Fibroblast of skin of back (primary cell): Measurements from ENCODE around the gene MTRF1.
"Not testable (repeated sequence)": the region's sequence is repeated elsewhere in the genome, so short reads cannot be mapped to it uniquely, and the experiment has no call there.

Source experiments
- DNase-seq: peaks from one replicate; pipeline ENCODE4 v3.0.0-alpha.2; 2013

The MTRF1 gene

DNA sequence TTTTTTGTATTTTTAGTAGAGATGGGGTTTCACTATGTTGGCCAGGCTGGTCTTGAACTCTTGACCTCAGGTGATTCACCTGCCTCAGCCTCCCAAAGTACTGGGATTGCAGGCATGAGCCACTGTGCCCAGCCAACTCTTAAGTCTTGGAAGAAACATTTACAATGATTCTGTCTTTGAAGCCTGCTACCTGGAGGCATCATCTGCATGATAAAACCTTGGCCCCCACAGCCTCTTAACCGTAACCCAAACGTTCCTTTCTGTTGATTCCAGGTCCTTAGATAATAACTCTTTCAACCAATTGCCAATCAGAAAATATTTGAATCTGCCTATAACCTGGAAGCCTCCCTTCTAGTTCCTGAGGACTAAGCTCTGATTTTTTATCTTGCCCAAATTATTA lies 15.8 kb upstream of the MTRF1 start:
- not testable (repeated sequence) for DNase-seq

- DNase-seq, result no peak
Measured at GRCh38 chr13:41276824-41277223, 13.4 kb upstream of the MTRF1 start.

GRCh38 chr13:41274881-41275280 lies 11.5 kb upstream of the MTRF1 start:
- no peak for DNase-seq

GRCh38 chr13:41273831-41274441 lies 10.6 kb upstream of the MTRF1 start:
- DNase-seq, result no peak

- no peak for DNase-seq
Measured at GRCh38 chr13:41271456-41272285, 8.3 kb upstream of the MTRF1 start.

GRCh38 chr13:41268764-41269163 lies 5.4 kb upstream of the MTRF1 start:
- peak; percentile 34 for DNase-seq

GRCh38 chr13:41267106-41267505 lies 3.7 kb upstream of the MTRF1 start:
- DNase-seq, result no peak

DNA sequence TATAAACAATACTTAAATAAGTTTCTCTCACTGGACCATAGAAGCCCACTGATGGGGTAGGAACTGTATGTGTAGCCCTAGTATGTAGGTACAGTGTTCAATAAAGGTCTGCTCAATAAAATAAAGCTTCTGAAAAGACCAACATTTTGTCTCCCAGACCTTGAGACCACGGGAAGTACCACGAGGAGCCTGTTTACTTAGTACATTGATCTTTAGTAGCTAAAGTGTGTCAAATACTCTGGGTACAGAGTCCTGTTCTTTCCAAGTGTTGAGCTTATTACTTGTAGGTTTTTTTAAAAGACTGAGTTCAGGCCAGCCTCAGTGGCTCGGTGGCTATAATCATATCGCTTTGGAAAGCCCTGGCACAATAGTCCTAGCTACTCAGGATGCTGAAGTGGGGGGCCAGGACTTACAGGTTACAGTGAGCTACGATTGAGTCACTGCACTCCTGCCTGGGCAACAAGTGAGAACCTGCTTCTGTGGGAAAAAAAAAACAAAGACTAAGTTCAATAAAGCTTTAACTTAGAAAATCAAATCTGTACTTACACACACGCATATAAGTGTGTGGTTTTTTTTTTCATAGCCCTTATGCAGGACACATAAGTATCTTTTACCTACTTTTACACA lies 3.4 kb downstream of the MTRF1 start:
- no peak for DNase-seq

- no peak for DNase-seq
Measured at GRCh38 chr13:41257535-41257934, 5.8 kb downstream of the MTRF1 start.

DNA sequence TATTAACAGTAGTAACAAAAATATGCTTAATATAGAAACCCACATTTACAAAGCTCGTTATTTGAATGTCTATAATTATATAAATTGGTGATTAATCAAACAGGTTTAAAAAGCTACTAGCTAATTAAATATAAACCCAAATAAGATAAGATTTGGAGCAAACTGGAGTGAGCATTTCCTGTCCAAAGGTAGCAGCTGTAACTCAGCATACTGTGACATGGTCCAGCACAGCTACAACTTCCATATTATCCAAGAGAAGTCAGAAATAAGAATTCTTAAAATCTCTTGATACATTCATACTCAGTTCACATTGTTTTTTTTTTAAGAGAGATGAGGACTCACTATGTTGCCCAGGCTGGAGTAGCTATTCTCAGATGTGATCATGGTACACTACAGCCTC lies 8.5 kb downstream of the MTRF1 start:
- no peak for DNase-seq

GRCh38 chr13:41250993-41251392 lies 12.4 kb downstream of the MTRF1 start:
- no peak for DNase-seq

- DNase-seq, result no peak
Measured at GRCh38 chr13:41246969-41247680, 16.3 kb downstream of the MTRF1 start.

- DNase-seq, result no peak
Measured at GRCh38 chr13:41244556-41244955, 18.8 kb downstream of the MTRF1 start.

GRCh38 chr13:41241626-41242025 lies 21.8 kb downstream of the MTRF1 start:
- DNase-seq, result no peak

- no peak for DNase-seq
Measured at GRCh38 chr13:41236369-41236768, 27.0 kb downstream of the MTRF1 start.

- DNase-seq, result no peak
Measured at GRCh38 chr13:41232578-41233480, 30.5 kb downstream of the MTRF1 start.

DNA sequence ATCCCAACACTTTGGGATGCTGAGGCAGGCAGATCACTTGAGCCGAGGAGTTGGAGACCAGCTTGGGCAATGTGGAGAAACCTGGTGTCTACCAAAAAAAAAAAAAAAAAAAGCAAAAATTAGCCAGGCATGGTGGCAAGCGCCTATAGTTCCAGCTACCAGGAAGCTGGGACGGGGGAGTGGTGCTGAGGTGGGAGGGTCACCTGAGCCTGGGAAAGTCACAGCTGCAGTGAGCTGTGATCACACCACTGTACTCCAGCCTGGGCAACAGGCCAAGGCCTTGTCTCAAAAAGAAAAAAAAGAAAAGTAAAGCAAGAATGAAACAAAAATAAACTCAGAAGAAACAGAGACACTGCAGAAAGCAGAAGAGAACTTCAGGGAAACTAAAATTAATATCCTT lies 31.6 kb downstream of the MTRF1 start:
- peak; percentile 20 for DNase-seq

DNA sequence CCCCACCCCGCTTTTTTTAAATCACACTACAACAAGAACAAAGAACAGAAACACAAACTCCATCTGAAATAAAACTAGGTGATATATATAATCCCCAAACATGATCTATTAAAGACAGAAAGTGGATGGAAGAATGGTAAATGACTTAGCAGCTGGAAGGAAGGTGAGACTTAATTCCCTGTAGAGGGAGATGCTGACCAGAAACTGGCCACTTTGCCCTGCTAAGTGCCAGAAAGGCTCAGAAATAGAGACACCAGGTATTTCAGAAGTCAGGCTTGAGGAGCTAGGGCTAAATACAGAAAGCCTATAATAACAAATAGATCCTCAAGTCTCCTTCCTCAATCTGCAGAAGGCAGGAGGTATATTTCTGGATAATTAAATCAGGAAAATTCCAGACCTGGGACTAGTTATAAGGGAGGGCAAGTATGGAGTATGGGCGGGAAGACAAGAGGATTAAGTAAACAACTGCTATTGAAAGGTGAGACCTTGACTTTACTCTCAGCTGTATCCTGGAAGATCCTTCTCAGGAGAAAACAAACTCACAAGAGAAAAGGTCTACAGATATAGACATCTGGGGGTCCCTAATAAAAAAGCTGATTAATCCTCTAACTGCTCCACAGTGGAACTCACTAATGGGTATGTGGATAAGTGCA lies 32.2 kb downstream of the MTRF1 start:
- DNase-seq, result no peak

- DNase-seq, result no peak
Measured at GRCh38 chr13:41229356-41229755, 34.0 kb downstream of the MTRF1 start.

GRCh38 chr13:41224113-41225110 lies 39.0 kb downstream of the MTRF1 start:
- peak; percentile 90 for DNase-seq
